Coronary artery (tissue), 2 donors: ENCODE data around the gene PSTPIP1.
A peak's percentile ranks its signal among the peaks of the same experiment; 100 is the strongest.

ENCODE experiments used
- DNase-seq: peaks from one replicate; pipeline ENCODE4 v3.0.0-alpha.2; 2017; ENCODE audit warnings: low spot score
- H3K27ac ChIP-seq, 2 donors: fragments of 200-600 bp; sonication (generic); one replicate each; pipeline ENCODE4 v1.5.1; 2016 to 2019
- H3K4me3 ChIP-seq: fragments of 200-600 bp; sonication (generic); 2 replicates; pipeline ENCODE4 v1.5.1; 2016; ENCODE audit warnings: mild to moderate bottlenecking, moderate library complexity
- CTCF ChIP-seq: fragments of 200-600 bp; sonication (generic); IDR thresholded peaks from one replicate; pipeline ENCODE4 v1.5.1; 2019; ENCODE audit warnings: antibody characterized with exemption

PSTPIP1 gene

DNA sequence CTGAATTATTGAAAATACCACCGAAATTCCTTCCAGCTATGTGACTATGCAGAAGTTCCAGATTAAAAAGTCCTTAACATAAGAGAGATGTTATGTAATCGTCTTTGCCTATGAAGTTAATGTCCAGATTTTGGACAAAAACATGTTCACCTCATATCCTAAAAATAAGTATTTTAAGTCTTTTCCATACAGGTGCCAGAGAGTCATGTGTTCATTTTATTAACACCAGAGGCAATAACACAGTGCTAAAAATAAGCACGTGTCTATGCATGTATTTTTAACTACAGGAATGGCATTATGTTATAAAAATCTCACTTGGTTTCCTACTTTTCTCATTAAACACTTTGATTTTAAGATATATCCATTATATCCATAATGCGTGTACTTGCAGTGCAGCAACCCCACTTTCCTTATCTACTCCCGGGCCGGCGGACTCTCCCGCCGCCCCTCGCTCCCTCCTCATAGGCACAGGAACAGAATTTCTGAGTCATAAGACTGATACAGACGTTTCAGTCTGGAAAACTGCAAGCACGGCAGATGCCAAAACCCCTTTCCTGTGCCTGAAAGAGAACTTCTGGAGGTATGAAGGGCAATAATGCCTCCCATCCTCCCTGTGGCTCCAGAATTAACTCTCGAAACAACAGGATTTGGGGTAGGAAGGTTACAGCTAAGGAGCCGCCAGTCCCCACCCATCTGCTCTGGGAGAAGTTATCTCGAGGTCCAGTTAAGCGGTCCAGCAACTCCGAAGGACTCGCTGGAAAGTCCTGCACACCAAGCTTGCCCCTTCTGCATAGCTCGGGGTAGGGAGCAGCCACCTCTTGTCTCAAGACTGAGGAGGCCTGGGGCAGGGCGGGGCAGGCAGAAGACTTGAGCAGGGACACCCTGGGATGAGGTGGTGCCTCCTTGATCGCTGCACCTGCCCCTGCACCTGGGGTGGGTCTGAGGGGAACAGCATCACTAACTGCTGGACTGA, 22.3 kb upstream of the PSTPIP1 start:
- TF ChIP-seq CTCF, result no peak
- Histone ChIP-seq H3K27ac (peak overlapping the region; percentile 52 to 64), H3K4me3 (peak overlapping the region; percentile 27)
- no peak for DNase-seq

DNA sequence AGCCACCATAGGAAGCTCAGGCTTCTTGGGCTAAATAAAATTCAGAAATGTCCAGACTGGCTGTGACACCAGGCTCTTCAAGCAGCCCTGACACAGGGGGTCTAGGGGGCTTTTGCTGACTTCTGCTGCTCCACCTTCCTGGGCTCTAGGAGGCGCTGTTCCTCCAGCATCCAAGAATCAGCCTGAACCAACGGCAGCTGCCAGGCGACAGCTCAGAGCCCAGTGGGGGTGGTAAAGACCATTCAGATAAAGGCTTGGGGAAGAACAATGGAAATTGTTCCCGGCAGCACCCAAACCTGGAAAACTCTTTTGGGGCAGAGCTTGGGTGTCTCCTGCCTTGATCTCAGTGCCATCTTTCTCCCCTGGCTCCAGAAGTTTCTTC, 21.6 kb upstream of the PSTPIP1 start:
- peak; percentile 30 for TF ChIP-seq CTCF
- Histone ChIP-seq H3K27ac (peak overlapping the region in 1 of 2 donors; percentile 52), H3K4me3 (no peak overlapping the region)
- no peak for DNase-seq

- Histone ChIP-seq H3K4me3 (no peak overlapping the region), H3K27ac (no peak overlapping the region)
- no peak for DNase-seq
- TF ChIP-seq CTCF, result no peak
Observed at GRCh38 chr15:76973906-76974305, 21.0 kb upstream of the PSTPIP1 start.

DNA sequence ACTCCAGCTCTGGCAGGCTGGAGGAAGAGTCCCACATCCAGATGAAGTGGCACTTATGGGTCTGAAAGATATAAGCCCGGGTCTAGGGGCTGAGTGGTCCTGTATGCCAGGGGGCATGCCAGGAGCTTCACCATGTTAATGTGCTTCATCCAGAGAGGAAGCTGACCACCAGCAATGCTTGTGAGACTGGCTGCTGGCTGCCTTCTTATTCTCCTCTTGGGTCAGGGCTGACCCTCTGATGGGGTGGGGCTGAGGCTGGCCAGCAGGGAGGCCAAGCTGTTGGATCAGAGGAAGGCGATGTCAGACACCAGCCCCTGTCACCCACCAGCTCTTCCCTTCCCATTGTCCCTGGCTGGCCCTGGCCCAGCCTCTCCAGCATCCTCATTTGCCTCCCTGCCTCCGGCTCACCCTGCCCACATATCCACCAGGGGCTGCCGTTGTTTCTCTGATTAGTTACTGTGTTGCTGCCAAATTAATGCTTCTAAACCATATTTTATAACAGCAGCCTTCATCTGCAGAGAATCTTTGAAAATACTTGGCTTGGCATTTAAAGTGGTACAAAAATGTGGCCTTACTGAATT, 20.4 kb upstream of the PSTPIP1 start:
- TF ChIP-seq CTCF, result no peak
- no peak overlapping the region for H3K27ac ChIP-seq
- H3K4me3 ChIP-seq, result no peak overlapping the region
- DNase-seq, result no peak

DNA sequence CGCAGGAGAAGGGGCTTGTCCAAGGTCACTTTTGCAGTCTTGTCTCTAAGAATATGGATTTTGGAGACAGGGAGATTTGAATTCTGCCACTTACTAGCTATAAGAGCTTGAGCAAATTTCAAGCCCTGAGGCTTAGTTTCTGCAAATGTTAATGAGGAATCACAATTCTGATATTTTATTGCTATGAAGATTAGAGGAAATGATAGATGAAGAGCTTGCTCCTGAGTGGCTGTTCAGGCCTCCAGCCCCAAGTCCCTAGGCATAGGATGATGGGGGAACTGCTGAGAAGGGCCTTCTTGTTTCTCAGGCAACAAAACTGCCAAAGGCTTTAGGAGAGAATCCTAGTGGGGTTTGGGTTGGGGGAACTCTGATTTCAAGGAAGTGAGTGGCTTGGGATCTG, 18.8 kb upstream of the PSTPIP1 start:
- no peak for DNase-seq
- no peak overlapping the region for H3K27ac ChIP-seq
- TF ChIP-seq CTCF, result no peak
- no peak overlapping the region for H3K4me3 ChIP-seq

- Histone ChIP-seq H3K4me3 (no peak overlapping the region), H3K27ac (no peak overlapping the region)
- DNase-seq, result no peak
- no peak for TF ChIP-seq CTCF
Observed at GRCh38 chr15:76976572-76977270, 18.2 kb upstream of the PSTPIP1 start.
